HL-60 (cell line): ENCODE results near the gene DNAH14.

Source experiments
- DNase-seq, 2 experiments: peaks; one replicate each; pipeline ENCODE4 v3.0.0-alpha.2; 2010 to 2020; ENCODE audit warnings: low read depth in 1 of 2, low spot score in 1 of 2
- H3K27ac ChIP-seq: fragments of 250-450 bp; sonication (Bioruptor Pico); replicated peaks from 2 replicates; pipeline ENCODE4 v1.5.1; 2020; ENCODE audit warnings: mild to moderate bottlenecking, moderate library complexity
- H3K27me3 ChIP-seq: fragments of 250-450 bp; sonication (Bioruptor Pico); 2 replicates; pipeline ENCODE4 v1.5.1; 2021; ENCODE audit warnings: mild to moderate bottlenecking, moderate library complexity; ENCODE audit not compliant: insufficient read depth, poor library complexity, severe bottlenecking
- H3K4me3 ChIP-seq: replicated peaks from 2 replicates; pipeline ENCODE4 v1.5.1; 2011; ENCODE audit warnings: mild to moderate bottlenecking, control low read depth, low read length; ENCODE audit not compliant: insufficient read depth
- CTCF ChIP-seq: IDR thresholded peaks from one replicate; pipeline ENCODE4 v1.5.1; 2011; ENCODE audit warnings: low read length, control low read depth, inconsistent platforms; ENCODE audit not compliant: insufficient read depth
- GABPA ChIP-seq: IDR thresholded peaks from 2 replicates; pipeline ENCODE4 v1.6.1; 2012; ENCODE audit warnings: low read depth
- POLR2AphosphoS5 ChIP-seq: IDR thresholded peaks from 2 replicates; pipeline ENCODE4 v1.6.1; 2012; ENCODE audit warnings: low read depth
- SPI1 ChIP-seq: IDR thresholded peaks from 2 replicates; pipeline ENCODE4 v1.6.1; 2012; ENCODE audit warnings: low read depth, mild to moderate bottlenecking, borderline replicate concordance
- TF ChIP-seq, protein P1 (sequence below): IDR thresholded peaks from 2 replicates; pipeline ENCODE4 v1.6.1; 2012; ENCODE audit warnings: low read depth; ENCODE audit not compliant: insufficient replicate concordance

Gene DNAH14

DNA sequence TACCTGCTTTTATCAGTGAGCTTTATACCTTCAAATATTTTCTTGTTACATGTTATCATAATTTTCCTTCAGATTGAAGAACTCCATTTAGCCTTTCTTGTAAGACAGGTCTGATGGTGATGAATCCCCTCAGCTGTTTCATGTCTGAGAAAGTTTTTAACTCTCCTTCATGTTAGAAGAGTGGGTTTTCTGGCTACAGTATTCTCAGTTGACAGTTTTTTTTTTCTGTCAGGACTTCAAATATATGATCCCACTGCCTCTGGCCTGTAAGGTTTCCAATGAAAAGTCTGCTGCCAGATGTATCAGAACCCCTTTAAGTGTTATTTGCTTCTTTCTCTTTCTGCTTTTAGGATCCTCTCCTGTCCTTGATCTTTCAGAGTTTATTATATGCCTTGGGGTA lies 250.2 kb downstream of the DNAH14 start:
- no peak overlapping the region for H3K27ac ChIP-seq

DNA sequence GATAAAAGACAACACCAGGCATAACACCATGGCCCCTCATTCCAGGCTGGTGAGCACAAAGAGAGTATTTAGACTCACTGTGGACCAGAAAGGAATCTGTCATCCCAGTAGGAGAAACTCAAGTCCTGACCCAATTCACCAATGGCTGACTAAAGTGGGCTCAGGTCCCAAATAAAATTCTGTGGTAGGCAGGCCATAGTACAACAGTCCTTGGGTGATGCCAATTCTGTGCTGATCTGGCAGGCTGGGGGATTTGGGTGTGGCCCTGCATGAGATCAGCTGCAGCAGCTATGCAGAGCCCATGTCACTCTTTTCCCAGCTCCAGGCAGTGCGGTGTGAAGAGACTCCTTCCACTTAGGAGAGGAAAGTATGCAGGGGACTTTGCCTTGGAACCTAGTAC lies 253.2 kb downstream of the DNAH14 start:
- no peaks in the 10 kb centered on the region for H3K27me3 ChIP-seq
- TF ChIP-seq POLR2AphosphoS5 (no peak), SPI1 (no peak), GABPA (no peak), CTCF (no peak)
- TF ChIP-seq, protein P1, sequence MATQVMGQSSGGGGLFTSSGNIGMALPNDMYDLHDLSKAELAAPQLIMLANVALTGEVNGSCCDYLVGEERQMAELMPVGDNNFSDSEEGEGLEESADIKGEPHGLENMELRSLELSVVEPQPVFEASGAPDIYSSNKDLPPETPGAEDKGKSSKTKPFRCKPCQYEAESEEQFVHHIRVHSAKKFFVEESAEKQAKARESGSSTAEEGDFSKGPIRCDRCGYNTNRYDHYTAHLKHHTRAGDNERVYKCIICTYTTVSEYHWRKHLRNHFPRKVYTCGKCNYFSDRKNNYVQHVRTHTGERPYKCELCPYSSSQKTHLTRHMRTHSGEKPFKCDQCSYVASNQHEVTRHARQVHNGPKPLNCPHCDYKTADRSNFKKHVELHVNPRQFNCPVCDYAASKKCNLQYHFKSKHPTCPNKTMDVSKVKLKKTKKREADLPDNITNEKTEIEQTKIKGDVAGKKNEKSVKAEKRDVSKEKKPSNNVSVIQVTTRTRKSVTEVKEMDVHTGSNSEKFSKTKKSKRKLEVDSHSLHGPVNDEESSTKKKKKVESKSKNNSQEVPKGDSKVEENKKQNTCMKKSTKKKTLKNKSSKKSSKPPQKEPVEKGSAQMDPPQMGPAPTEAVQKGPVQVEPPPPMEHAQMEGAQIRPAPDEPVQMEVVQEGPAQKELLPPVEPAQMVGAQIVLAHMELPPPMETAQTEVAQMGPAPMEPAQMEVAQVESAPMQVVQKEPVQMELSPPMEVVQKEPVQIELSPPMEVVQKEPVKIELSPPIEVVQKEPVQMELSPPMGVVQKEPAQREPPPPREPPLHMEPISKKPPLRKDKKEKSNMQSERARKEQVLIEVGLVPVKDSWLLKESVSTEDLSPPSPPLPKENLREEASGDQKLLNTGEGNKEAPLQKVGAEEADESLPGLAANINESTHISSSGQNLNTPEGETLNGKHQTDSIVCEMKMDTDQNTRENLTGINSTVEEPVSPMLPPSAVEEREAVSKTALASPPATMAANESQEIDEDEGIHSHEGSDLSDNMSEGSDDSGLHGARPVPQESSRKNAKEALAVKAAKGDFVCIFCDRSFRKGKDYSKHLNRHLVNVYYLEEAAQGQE = no peak
- H3K4me3 ChIP-seq = no peak overlapping the region
- DNase-seq = no peak
- H3K27ac ChIP-seq = no peak overlapping the region

More for the DNA sequence above, 250.2 kb downstream of the DNAH14 start:
- no peak for TF ChIP-seq SPI1
- TF ChIP-seq, protein P1 = no peak
- no peak for TF ChIP-seq CTCF
- TF ChIP-seq GABPA = no peak
- DNase-seq = no peak
- no peak overlapping the region for H3K4me3 ChIP-seq
- H3K27me3 ChIP-seq = no peaks in the 10 kb centered on the region

GRCh38 chr1:225191199-225191753 lies 261.8 kb downstream of the DNAH14 start:
- H3K27me3 ChIP-seq = no peaks in the 10 kb centered on the region
- DNase-seq = no peak
- no peak overlapping the region for H3K27ac ChIP-seq
- no peak overlapping the region for H3K4me3 ChIP-seq
- TF ChIP-seq GABPA (no peak), CTCF (no peak), POLR2AphosphoS5 (no peak), SPI1 (no peak)
- TF ChIP-seq, protein P1 = no peak
